Thyroid gland (tissue), 4 donors: Measurements from ENCODE around the gene AICDA.
"Not testable (repeated sequence)": the region's sequence is repeated elsewhere in the genome, so short reads cannot be mapped to it uniquely, and the experiment has no call there.

Experiments
- CTCF ChIP-seq, 6 experiments: fragments of 200-600 bp in 3 of 6; fragments of 450-650 bp in 3 of 6; sonication (generic) in 3 of 6; IDR thresholded peaks; one replicate each; pipeline ENCODE4 v1.5.1; 2016 to 2019; ENCODE audit warnings: antibody characterized with exemption in 6 of 6, mild to moderate bottlenecking in 2 of 6, inconsistent platforms in 1 of 6, moderate library complexity in 1 of 6
- POLR2A ChIP-seq, 2 donors: fragments of 450-650 bp; IDR thresholded peaks; one replicate each; pipeline ENCODE4 v1.6.1; 2017; ENCODE audit warnings: antibody characterized with exemption in 2 of 2, mild to moderate bottlenecking in 2 of 2, moderate library complexity in 1 of 2

DNA sequence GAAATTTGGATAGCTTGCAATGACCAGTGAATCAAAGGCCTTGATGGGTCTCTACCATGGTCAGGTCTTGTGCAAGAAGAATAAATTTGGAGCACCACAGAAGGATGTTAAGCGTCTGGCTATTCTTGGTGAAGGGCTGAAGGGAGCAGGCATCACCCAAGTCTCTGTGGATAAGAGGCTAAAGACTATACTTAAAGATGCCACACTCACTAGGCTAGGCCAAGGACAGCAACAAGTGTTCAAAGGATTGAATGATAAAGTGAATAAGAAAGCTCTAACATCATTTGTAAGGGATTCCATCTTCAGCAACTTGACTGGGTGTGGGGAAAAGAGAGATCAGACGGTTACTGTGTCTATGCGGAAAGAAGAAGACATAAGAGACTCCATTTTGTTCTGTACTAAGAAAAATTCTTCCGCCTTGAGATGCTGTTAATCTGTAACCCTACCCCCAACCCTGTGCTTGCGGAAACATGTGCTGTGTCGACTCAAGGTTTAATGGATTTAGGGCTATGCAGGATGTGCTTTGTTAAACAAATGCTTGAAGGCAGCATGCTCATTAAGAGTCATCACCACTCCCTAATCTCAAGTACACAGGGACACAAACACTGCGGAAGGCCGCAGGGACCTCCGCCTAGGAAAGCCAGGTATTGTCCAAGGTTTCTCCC, 22.8 kb upstream of the AICDA start:
- TF ChIP-seq CTCF, POLR2A (IDR thresholded peaks at IDR 0.05): not testable (repeated sequence)
